ENCODE results near the gene TFCP2.
"Not testable (repeated sequence)": the region's sequence is repeated elsewhere in the genome, so short reads cannot be mapped to it uniquely, and the experiment has no call there.

Gene TFCP2, protein sequence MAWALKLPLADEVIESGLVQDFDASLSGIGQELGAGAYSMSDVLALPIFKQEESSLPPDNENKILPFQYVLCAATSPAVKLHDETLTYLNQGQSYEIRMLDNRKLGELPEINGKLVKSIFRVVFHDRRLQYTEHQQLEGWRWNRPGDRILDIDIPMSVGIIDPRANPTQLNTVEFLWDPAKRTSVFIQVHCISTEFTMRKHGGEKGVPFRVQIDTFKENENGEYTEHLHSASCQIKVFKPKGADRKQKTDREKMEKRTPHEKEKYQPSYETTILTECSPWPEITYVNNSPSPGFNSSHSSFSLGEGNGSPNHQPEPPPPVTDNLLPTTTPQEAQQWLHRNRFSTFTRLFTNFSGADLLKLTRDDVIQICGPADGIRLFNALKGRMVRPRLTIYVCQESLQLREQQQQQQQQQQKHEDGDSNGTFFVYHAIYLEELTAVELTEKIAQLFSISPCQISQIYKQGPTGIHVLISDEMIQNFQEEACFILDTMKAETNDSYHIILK

DNA sequence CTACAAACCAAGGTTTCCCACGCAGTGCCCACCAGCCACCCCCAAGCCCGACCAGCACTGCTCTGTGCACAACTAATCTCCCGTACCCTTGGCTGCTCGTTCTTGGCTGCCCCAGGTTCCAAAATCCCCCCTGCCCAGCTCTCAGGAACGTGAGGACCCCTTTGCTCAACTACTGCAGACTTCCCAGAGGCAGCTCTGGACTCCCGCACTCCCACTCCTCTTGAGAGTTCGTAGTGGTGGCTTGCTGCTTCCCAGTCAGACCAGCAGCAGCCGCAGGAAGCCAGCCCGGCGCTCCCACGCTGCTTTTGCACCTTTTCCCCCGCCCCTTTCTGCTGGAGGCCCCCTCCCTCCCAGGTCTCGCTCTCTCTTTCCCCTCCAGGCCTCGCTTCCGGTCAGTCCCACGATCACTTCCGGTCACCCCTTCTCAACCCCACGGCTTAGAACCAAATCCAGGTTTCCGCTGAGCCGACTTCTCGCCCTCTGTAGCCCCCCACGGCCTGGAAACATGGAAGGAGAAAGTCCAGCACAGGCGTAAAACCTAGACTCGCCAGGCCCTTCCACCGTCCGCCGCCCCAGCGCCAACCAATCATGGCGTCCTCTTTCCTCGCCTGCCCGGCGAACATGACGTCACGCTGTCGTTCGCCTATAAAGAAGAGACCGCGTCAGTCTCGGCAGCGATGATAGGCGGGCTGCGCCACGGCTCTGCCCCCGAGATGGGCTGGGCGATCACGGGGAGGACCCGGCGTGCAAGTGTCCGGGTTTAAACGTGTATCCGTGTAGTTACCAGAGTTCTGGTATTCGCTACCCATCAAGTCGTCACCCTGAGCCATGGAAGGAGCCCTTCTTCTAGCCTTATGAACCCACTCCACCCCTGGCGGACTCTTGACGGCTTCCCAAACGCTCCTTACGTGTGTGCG, at the start of gene TFCP2:
TSS of gene TFCP2 (minus strand) at position 621 of the 917 bp plus-strand sequence. CDS start 713 bp downstream, outside the sequence.
- Mint-ChIP-seq H3K4me3 (peak within 1 kb of the TSS; percentile 85), H3K9me3 (ENCODE audit: low read depth) (no peaks in the 10 kb centered on the region), H3K36me3 (peaks cover 4% of the 10 kb centered on the region), H3K27ac (peak within 1 kb of the TSS; percentile 50), H3K4me1 (ENCODE audit: low read depth) (peaks cover 17% of the 10 kb centered on the region), H3K27me3 (no peaks in the 10 kb centered on the region)

- H3K4me3 Mint-ChIP-seq: no peak overlapping the region
- H3K27ac Mint-ChIP-seq: no peak overlapping the region
- H3K27me3 Mint-ChIP-seq: no peaks in the 10 kb centered on the region
- peaks cover 19% of the 10 kb centered on the region for H3K4me1 Mint-ChIP-seq (ENCODE audit: low read depth)
- H3K9me3 Mint-ChIP-seq (ENCODE audit: low read depth): no peaks in the 10 kb centered on the region
- H3K36me3 Mint-ChIP-seq: peaks cover 2% of the 10 kb centered on the region
Observed at GRCh38 chr12:51222461-51222860, 49.5 kb upstream of the TFCP2 start.

DNA sequence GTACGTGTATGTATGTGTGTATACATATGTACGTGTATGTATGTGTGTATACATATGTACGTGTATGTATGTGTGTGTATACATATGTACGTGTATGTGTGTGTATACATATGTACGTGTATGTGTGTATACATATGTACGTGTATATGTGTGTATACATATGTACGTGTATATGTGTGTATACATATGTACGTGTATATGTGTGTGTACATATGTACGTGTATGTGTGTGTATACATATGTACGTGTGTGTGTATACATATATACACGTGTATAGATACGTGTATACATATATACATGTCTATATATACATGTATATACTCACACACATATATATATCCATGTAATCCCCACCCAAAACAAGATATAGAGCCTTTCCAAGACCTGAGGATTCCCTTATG, 46.9 kb upstream of the TFCP2 start:
- H3K27ac Mint-ChIP-seq: peak overlapping the region; percentile 91
- H3K9me3 Mint-ChIP-seq (ENCODE audit: low read depth); H3K36me3 Mint-ChIP-seq; H3K27me3 Mint-ChIP-seq; H3K4me3 Mint-ChIP-seq: not testable (repeated sequence)
- H3K4me1 Mint-ChIP-seq (ENCODE audit: low read depth): peaks cover 26% of the 10 kb centered on the region

- Mint-ChIP-seq H3K27me3 (no peaks in the 10 kb centered on the region), H3K27ac (peak overlapping the region; percentile 91), H3K9me3 (ENCODE audit: low read depth) (no peaks in the 10 kb centered on the region), H3K36me3 (no peaks in the 10 kb centered on the region), H3K4me3 (peak overlapping the region; percentile 87), H3K4me1 (ENCODE audit: low read depth) (peaks cover 26% of the 10 kb centered on the region)
Observed at GRCh38 chr12:51219322-51219721, 46.4 kb upstream of the TFCP2 start.

DNA sequence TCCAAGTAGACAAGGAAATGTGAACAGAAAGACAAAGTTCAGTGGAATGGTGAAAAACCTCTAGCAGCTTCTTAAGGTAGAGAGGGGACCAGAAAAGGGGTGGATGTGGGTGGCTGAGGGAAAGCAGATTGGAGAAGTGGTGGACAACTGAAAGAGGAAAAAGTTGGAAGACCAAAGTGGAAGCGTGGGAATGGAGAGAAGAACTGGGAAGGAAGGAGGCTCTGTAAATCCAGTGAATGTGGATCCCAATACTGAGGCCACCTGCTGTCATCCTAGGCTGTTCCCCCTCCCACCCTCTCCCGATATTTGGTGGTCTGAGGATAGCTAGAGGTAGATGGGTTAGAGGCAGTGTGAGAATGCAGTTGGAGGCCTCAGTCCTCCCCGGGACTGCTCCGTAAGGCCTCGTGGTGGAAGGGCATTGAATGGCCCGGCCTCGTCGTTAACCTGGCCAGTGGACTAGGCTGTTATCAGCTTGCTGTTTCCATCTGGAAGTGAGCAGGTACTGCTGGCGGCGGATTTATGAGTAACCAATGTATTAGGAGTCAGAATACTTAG, 45.7 kb upstream of the TFCP2 start:
- H3K27ac Mint-ChIP-seq: peak overlapping the region; percentile 91
- peaks cover 26% of the 10 kb centered on the region for H3K4me1 Mint-ChIP-seq (ENCODE audit: low read depth)
- H3K4me3 Mint-ChIP-seq: peak overlapping the region; percentile 87
- no peaks in the 10 kb centered on the region for H3K9me3 Mint-ChIP-seq (ENCODE audit: low read depth)
- no peaks in the 10 kb centered on the region for H3K27me3 Mint-ChIP-seq
- H3K36me3 Mint-ChIP-seq: no peaks in the 10 kb centered on the region

DNA sequence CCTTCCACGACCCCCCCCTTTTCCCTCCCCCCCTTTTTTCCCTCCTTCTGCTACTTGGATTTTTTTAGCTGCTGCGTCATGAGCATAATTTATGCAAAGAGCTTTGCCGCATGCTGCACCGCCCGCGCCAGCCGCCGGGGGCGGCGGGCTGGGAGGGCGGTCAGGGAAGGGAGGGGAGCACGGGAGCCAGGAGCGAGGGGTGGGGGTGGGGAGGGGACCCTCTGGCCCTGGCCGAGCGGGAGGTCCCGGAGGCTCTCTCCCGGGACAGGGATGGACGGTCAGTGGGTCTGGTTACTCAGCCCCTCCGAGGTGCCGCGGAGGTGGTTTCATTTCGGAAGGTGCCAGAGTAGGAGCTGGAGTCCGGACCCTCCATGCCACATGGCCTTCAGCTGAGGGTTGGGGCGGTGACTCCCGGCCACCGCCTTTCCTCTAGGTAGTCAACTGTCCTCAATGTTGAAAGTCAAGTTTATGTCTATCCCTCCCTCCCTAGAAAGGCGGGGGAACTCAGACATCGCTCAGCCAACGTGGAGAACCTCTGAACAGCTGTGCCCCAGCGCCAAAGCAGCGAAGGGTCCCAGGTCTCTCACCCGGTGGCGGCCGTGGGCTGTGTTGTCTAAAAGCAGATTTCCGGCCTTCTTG, 45.2 kb upstream of the TFCP2 start, which contains the start of gene POU6F1:
TSS of gene POU6F1 (minus strand) at position 95 of the 639 bp plus-strand sequence. CDS start 11,226 bp downstream, outside the sequence.
- H3K4me3 Mint-ChIP-seq: peak within 1 kb of the TSS; percentile 87
- H3K9me3 Mint-ChIP-seq (ENCODE audit: low read depth): no peaks in the 10 kb centered on the region
- H3K36me3 Mint-ChIP-seq: no peaks in the 10 kb centered on the region
- peak within 1 kb of the TSS; percentile 91 for H3K27ac Mint-ChIP-seq
- peaks cover 26% of the 10 kb centered on the region for H3K4me1 Mint-ChIP-seq (ENCODE audit: low read depth)
- H3K27me3 Mint-ChIP-seq: no peaks in the 10 kb centered on the region

- Mint-ChIP-seq H3K36me3 (no peaks in the 10 kb centered on the region), H3K4me1 (ENCODE audit: low read depth) (peaks cover 26% of the 10 kb centered on the region)
Observed at GRCh38 chr12:51217133-51217967, 44.4 kb upstream of the TFCP2 start.

DNA sequence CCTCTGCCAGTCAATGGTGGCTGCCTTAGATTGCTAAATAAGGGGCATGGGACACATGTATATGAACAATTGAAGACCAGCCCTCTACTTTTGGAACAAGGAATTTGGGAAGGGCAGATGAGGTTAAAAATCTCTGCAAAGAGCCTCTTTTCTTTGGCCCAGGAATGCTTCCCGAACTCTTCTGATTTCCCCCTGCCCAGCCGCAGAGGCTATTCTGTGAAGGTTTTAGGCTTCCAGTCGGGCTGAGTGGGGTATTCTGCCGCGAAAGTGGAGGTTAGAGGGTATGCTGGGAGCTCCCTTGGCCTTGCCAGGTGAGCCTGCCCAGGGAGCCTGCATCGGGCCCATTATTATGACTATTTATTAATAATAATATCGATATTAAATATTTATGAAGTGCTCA, 43.7 kb upstream of the TFCP2 start:
- Mint-ChIP-seq H3K9me3 (ENCODE audit: low read depth) (no peaks in the 10 kb centered on the region), H3K4me1 (ENCODE audit: low read depth) (peaks cover 26% of the 10 kb centered on the region), H3K27me3 (no peaks in the 10 kb centered on the region), H3K36me3 (no peaks in the 10 kb centered on the region), H3K4me3 (peak overlapping the region; percentile 82), H3K27ac (peak overlapping the region; percentile 64)

More at GRCh38 chr12:51217133-51217967, 44.4 kb upstream of the TFCP2 start:
- Mint-ChIP-seq H3K27ac (no peak overlapping the region), H3K27me3 (no peaks in the 10 kb centered on the region), H3K9me3 (ENCODE audit: low read depth) (no peaks in the 10 kb centered on the region), H3K4me3 (peak overlapping the region; percentile 87)

- no peak overlapping the region for H3K4me3 Mint-ChIP-seq
- H3K27me3 Mint-ChIP-seq: no peaks in the 10 kb centered on the region
- H3K36me3 Mint-ChIP-seq: peaks cover 2% of the 10 kb centered on the region
- no peaks in the 10 kb centered on the region for H3K9me3 Mint-ChIP-seq (ENCODE audit: low read depth)
- H3K27ac Mint-ChIP-seq: no peak overlapping the region
- H3K4me1 Mint-ChIP-seq (ENCODE audit: low read depth): peaks cover 25% of the 10 kb centered on the region
Observed at GRCh38 chr12:51214895-51215294, 42.0 kb upstream of the TFCP2 start.

- H3K36me3 Mint-ChIP-seq: peaks cover 2% of the 10 kb centered on the region
- H3K9me3 Mint-ChIP-seq (ENCODE audit: low read depth): no peaks in the 10 kb centered on the region
- H3K4me3 Mint-ChIP-seq: no peak overlapping the region
- peaks cover 5% of the 10 kb centered on the region for H3K4me1 Mint-ChIP-seq (ENCODE audit: low read depth)
- H3K27me3 Mint-ChIP-seq: no peaks in the 10 kb centered on the region
- H3K27ac Mint-ChIP-seq: no peak overlapping the region
Observed at GRCh38 chr12:51210690-51211395, 37.9 kb upstream of the TFCP2 start.

DNA sequence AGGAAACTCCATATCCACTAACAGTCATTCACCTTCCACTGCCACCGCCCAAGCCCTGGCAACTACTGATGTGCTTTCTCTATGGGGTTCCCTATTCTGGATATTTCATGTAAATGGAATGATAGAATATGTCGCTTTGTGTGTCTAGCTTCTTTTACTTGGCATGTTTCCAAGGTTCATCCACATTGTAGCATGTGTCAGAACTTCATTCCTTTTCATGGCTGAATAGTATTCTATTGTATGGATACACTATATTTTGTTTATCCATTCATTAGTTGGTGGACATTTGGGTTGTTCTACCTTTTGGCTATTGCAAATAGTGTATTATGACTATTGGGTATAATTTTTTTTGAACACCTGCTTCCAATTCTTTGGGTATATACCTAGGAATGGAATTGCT, 36.3 kb upstream of the TFCP2 start:
- Mint-ChIP-seq H3K36me3 (peaks cover 2% of the 10 kb centered on the region), H3K9me3 (ENCODE audit: low read depth) (no peaks in the 10 kb centered on the region), H3K4me3 (no peak overlapping the region), H3K4me1 (ENCODE audit: low read depth) (peaks cover 3% of the 10 kb centered on the region), H3K27me3 (no peaks in the 10 kb centered on the region), H3K27ac (no peak overlapping the region)

GRCh38 chr12:51208016-51208660, 35.2 kb upstream of the TFCP2 start:
- no peak overlapping the region for H3K4me3 Mint-ChIP-seq
- no peak overlapping the region for H3K27ac Mint-ChIP-seq
- H3K4me1 Mint-ChIP-seq (ENCODE audit: low read depth): peaks cover 7% of the 10 kb centered on the region
- H3K36me3 Mint-ChIP-seq: peaks cover 2% of the 10 kb centered on the region
- H3K9me3 Mint-ChIP-seq (ENCODE audit: low read depth): no peaks in the 10 kb centered on the region
- no peaks in the 10 kb centered on the region for H3K27me3 Mint-ChIP-seq

DNA sequence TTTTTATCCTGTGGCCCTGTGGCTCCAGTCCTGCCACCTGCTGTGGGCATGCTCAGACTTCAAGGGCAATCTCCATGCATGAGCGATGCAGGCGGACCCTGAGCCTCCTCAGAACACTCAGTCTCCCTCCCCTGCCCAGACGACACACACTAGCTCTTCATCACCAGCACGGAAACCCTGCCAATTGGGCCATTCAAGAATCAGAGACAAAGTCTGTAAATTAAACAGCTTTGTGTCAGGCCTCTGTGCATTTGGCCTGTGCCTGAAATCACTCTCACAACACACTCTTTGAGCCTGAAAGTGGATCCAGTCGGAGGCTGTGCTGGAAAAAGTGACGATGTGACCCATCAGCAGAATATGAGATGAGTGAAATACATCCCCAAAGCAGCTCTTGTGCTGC, 32.4 kb upstream of the TFCP2 start:
- Mint-ChIP-seq H3K27ac (no peak overlapping the region), H3K27me3 (no peaks in the 10 kb centered on the region), H3K9me3 (ENCODE audit: low read depth) (no peaks in the 10 kb centered on the region), H3K4me3 (no peak overlapping the region), H3K4me1 (ENCODE audit: low read depth) (peaks cover 7% of the 10 kb centered on the region), H3K36me3 (peaks cover 2% of the 10 kb centered on the region)
